Endothelial cell (in vitro differentiated cells): ENCODE measurements around the gene GHR. TPM values are rescaled to one million over a fixed set of nuclear protein-coding genes. Genes with fewer than 3 reads are reported as not detected.

ENCODE experiments used
- DNase-seq: peaks from one replicate; pipeline ENCODE4 v3.0.0; 2021; ENCODE audit warnings: low spot score
- H3K27ac Mint-ChIP-seq: one replicate; pipeline ENCODE4 v1.8.0; 2021; ENCODE audit warnings: mixed read lengths, inconsistent platforms; ENCODE audit not compliant: unreplicated experiment
- H3K27me3 Mint-ChIP-seq: one replicate; pipeline ENCODE4 v1.8.0; 2021; ENCODE audit warnings: mild to moderate bottlenecking, moderate library complexity, mixed read lengths, inconsistent platforms; ENCODE audit not compliant: unreplicated experiment
- H3K36me3 Mint-ChIP-seq: one replicate; pipeline ENCODE4 v1.8.0; 2021; ENCODE audit warnings: mild to moderate bottlenecking, low read depth, mixed read lengths, inconsistent platforms; ENCODE audit not compliant: unreplicated experiment
- H3K4me1 Mint-ChIP-seq: one replicate; pipeline ENCODE4 v1.8.0; 2021; ENCODE audit warnings: mild to moderate bottlenecking, mixed read lengths, inconsistent platforms; ENCODE audit not compliant: unreplicated experiment
- H3K4me3 Mint-ChIP-seq: one replicate; pipeline ENCODE4 v1.8.0; 2021; ENCODE audit warnings: mild to moderate bottlenecking, mixed read lengths, inconsistent platforms; ENCODE audit not compliant: unreplicated experiment
- H3K9me3 Mint-ChIP-seq: one replicate; pipeline ENCODE4 v1.8.0; 2021; ENCODE audit warnings: mixed read lengths, inconsistent platforms; ENCODE audit not compliant: unreplicated experiment
- CTCF ChIP-seq: fragments of 200-600 bp; sonication (generic); IDR thresholded peaks from one replicate; pipeline ENCODE4 v1.5.0; 2021; ENCODE audit warnings: antibody characterized with exemption; ENCODE audit not compliant: unreplicated experiment
- total RNA-seq: library from RNA; stranded (reverse); fragmentation: NEBNext Ultra II Directional; extraction: Animal tissue kit (Norgen Biotek cat#: 25700); gene quantifications from one replicate; pipeline ENCODE4 v1.2.1, GENCODE V29; 2021; ENCODE audit not compliant: unreplicated experiment

Gene GHR
- total RNA-seq, 1 donor from 2014 or later = 0.67 TPM

DNA sequence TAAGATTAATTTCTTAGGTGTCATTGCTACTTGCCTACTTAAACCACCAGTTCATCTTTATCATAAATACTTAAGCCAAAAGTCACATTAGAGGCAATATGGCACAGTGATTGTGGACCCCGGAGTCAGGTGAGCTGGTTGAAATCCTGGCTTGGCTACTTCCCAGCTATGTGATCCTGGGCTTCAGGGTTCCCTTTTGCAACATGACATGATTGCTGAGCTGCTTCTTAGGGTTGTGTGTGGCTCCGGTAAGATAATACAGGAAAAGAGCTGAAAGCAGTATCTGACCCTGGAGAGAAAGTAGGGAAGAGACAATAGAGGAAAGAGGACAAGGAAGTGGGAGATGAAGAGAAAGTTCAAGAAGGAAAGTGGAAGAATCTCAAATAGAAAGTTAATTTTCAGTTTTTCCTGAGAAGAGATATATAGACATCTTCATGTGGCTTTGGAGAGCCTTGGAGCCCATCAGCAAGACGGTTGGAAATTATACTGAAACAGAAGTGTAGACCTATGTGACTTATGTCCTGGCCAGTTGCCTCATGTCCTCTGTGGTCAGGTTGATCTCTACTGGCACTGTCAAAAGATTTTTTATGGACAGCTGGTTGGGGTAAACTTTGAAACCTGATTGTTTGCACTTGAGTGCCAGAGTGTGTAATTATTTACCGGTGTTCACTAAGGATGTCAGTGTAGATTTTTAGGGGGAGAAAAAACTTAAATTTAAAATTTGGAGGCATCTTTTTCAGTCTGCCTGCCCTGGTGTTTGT is 93.2 kb downstream of the GHR start:
- DNase-seq = no peak
- H3K9me3 Mint-ChIP-seq = no peaks in the 10 kb centered on the region
- H3K27me3 Mint-ChIP-seq = peaks cover 4% of the 10 kb centered on the region
- H3K4me3 Mint-ChIP-seq = no peak overlapping the region
- TF ChIP-seq CTCF = no peak
- no peaks in the 10 kb centered on the region for H3K36me3 Mint-ChIP-seq
- no peak overlapping the region for H3K27ac Mint-ChIP-seq
- peaks cover 2% of the 10 kb centered on the region for H3K4me1 Mint-ChIP-seq

GRCh38 chr5:42517164-42517563 is 93.9 kb downstream of the GHR start:
- Mint-ChIP-seq H3K9me3 (no peaks in the 10 kb centered on the region), H3K4me1 (peaks cover 2% of the 10 kb centered on the region), H3K4me3 (no peak overlapping the region), H3K27me3 (peaks cover 4% of the 10 kb centered on the region), H3K36me3 (no peaks in the 10 kb centered on the region), H3K27ac (no peak overlapping the region)
- no peak for TF ChIP-seq CTCF
- DNase-seq = no peak

GRCh38 chr5:42518595-42519221 is 95.5 kb downstream of the GHR start:
- Mint-ChIP-seq H3K9me3 (no peaks in the 10 kb centered on the region), H3K4me1 (peaks cover 2% of the 10 kb centered on the region), H3K4me3 (no peak overlapping the region), H3K27ac (no peak overlapping the region), H3K27me3 (peaks cover 4% of the 10 kb centered on the region), H3K36me3 (no peaks in the 10 kb centered on the region)
- no peak for TF ChIP-seq CTCF
- no peak for DNase-seq

DNA sequence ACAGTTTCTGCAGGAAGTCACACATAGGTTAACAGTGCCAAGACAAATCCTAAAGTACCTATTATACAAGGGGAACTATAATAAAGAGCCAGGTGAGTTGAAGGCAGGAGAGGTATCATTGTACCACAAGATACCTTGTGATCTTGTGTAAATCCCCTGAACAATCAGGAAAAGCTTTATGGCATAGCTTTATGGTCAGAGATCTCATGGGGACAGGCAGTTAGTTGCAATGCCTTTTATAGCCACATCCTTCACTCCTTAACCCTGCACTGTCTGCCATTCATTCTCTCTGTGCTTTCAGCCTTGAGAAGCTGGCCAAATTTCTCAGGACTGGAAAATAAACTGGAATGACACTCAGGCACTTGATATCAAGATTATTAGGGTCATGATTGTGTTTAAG is 97.0 kb downstream of the GHR start:
- no peak for TF ChIP-seq CTCF

DNA sequence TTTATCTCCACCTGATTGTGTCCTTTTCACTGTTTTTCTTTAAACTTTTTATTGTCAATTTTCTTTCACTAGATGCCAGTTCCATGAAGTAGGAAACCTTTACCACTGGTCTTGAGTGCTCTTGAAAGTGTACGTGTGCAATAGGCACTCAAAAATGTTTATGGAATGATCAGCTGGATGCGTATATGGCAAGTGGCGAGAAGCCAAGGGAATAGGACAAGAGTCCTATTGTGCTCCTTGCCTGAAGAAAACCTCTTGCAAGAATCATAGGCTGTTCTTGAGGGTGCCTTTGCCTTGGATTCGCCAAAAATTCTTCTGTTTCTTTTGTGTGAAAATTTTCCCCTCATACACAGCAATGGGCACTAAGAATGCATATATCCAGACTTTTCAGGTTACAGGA is 97.7 kb downstream of the GHR start:
- Mint-ChIP-seq H3K9me3 (no peaks in the 10 kb centered on the region), H3K4me3 (no peak overlapping the region), H3K27ac (no peak overlapping the region), H3K4me1 (peaks cover 2% of the 10 kb centered on the region), H3K36me3 (no peaks in the 10 kb centered on the region), H3K27me3 (peaks cover 4% of the 10 kb centered on the region)
- DNase-seq = no peak
- no peak for TF ChIP-seq CTCF

More for the DNA sequence above, 97.0 kb downstream of the GHR start:
- Mint-ChIP-seq H3K9me3 (no peaks in the 10 kb centered on the region), H3K27ac (no peak overlapping the region), H3K4me1 (peaks cover 2% of the 10 kb centered on the region), H3K36me3 (no peaks in the 10 kb centered on the region), H3K4me3 (no peak overlapping the region), H3K27me3 (peaks cover 4% of the 10 kb centered on the region)
- no peak for DNase-seq
